NCI-H2227 (cell line): ENCODE results near the gene CD34.

Experiments
- DNase-seq: peaks from one replicate; lab custom pipeline; 2025; ENCODE audit not compliant: unreplicated experiment; lab: John Stamatoyannopoulos, UW

Gene CD34

GRCh38 chr1:207857447-207857846 is 53.5 kb downstream of the CD34 start:
- no peak for DNase-seq

DNA sequence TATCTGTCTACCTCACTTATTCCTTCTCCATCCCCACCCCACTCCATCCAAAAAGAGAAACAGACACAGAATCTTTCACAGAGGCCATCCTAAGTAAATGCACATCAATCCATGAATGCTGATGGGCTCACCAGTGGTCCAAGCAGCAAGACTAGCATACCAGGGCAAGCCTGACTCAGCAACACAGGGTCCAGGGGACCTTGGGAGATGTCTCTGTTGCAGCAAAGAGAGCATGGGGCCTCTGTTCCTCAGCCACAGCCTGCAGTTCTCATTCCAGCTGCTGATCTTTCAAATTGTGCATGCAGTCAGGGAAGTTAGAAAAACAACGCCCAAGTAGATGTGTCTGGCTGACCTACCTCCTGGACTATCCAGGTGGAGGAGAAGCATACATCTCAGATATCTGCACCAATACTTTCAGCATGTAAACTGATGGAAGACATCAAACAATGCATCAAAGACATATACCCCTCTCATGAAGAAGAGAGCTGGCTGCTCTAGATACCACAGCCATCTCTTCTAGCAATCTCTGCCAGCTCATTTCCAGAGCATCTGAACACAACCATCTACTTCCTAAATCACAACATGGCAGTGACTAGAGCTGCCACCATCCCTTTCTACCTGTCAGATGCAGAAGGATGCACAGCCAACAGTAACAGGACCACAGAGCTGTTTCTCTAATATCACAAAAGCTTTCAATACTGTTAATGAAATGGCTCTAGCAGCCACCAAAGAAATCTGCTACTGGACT is 54.5 kb downstream of the CD34 start:
- no peak for DNase-seq

GRCh38 chr1:207854001-207854400 is 56.9 kb downstream of the CD34 start:
- DNase-seq: no peak

GRCh38 chr1:207853372-207853757 is 57.6 kb downstream of the CD34 start:
- DNase-seq: no peak

DNA sequence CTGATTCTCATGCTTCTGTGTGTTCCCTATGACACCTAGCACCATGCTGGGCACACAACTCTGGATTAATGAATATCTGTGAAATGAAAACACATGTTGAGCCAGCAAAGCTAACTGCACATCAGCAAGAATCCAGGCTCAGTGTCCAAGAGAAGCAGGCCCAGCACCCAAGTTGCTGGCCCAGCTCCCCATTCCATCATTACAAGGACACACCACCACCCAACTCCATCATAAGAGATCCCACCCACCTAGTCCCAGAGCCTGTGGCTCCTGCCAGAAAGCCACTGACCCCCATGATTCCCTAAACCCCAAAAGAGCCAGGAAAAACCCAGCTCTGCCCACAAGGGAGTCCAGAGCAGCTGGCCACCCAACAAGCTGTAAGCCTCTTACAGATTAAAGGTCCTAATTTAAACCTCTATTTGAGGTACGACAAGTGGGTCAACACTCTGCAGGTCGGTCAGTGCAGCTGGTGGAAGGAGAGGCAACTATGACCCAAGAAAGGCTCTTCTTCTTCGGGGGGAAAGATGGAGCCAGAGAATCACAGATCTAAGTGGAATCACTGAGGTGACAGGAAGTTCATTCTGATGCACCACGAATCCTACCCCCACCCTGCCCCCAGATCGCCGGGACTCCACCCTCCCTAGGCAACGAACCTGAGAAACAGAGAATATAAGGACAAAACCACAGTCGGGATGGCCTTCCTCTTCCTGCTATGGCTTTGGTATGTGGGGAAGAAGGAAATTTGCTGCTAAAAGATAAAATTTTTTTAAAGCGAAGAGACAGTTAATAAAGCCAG is 58.2 kb downstream of the CD34 start:
- DNase-seq: no peak

GRCh38 chr1:207851696-207852095 is 59.2 kb downstream of the CD34 start:
- DNase-seq: no peak

- DNase-seq: no peak
Observed at GRCh38 chr1:207850621-207851407, 60.1 kb downstream of the CD34 start.

GRCh38 chr1:207849646-207850045 is 61.3 kb downstream of the CD34 start:
- no peak for DNase-seq

GRCh38 chr1:207849016-207849415 is 61.9 kb downstream of the CD34 start:
- no peak for DNase-seq

DNA sequence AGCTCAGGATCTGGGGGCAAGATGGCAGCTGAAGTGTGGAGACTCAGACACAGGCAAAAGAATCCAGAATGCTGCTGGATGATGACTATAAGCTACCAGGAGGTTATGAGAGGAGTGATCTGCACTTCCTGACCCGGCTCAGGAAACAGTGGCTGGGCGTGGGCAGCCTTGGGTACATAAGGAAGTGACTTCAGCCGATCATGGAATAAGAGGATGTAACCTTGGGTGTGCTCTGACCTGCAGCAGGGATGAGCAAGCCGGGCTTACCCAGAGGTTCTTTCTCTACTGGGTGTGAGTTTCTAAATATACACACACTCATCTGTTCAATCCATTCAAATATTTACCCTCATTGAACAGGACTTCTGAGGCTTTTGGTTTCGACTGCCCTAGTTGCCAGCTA is 62.7 kb downstream of the CD34 start:
- no peak for DNase-seq

- DNase-seq: no peak
Observed at GRCh38 chr1:207847116-207847515, 63.8 kb downstream of the CD34 start.

DNA sequence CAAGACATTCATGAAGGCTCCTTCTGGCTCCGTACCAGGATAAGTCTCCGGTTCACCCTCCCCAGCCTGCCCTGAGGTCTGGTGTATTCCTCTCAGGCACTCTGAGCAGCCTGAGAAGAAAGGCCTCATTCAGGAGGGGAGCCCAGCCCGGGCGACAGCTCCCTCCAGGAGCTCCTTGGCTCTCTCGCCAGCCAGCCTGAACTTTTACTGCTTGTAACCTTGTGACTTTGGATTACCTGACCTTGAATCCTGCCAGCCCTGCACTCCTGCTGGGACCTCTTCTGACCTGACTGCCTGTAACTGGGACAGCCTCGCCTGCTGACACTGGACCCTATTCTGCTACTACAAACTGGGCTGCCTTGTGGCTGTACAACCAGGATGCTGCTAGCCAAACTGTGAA is 65.8 kb downstream of the CD34 start:
- DNase-seq: no peak

GRCh38 chr1:207844371-207844770 is 66.6 kb downstream of the CD34 start:
- no peak for DNase-seq

- DNase-seq: no peak
Observed at GRCh38 chr1:207842506-207842905, 68.4 kb downstream of the CD34 start.

- DNase-seq: no peak
Observed at GRCh38 chr1:207841901-207842300, 69.0 kb downstream of the CD34 start.

DNA sequence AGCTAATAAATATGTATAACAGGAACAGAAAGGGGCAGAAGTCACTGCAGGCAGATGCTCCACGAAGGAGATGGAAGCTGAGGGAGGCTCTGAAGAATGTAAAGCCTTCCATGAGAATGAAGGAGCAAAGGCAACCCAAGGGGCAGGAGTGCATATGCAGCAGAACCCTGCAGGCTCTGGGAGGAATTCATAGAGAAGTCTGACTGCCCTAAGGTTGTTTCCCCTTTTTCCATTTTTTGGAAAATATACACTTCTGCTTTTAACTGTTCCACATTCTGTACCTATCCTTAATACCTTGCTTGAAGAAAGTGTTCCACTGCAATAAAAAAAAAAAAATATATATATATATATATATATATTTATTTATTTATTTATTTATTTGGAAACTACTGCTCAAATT is 69.6 kb downstream of the CD34 start:
- no peak for DNase-seq

GRCh38 chr1:207840380-207840779 is 70.5 kb downstream of the CD34 start:
- no peak for DNase-seq

DNA sequence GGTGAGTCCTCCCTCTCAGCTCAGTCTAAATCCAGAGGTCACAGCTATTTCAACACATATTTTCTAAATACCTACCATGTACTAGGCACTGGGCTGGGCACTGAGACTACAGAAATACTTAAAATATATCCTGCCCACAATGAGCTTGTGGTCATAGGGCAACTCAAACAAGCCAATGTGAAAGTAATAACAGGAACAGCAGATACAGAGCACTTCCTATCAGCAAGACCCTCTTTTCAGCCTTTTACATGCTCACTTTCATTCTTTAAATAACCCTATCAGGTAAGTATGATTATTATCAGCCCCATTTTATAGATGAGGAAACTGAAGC is 71.9 kb downstream of the CD34 start:
- no peak for DNase-seq

GRCh38 chr1:207838156-207839082 is 72.5 kb downstream of the CD34 start:
- peak; percentile 47 for DNase-seq

GRCh38 chr1:207837673-207838072 is 73.3 kb downstream of the CD34 start:
- no peak for DNase-seq
